HG03342 (cell line): ENCODE measurements around the gene AP1B1.

ENCODE experiments used
- ATAC-seq: cut with Tn5 transposase; IDR thresholded peaks from one replicate; pipeline ENCODE4 v1.9.1; 2021; ENCODE audit warnings: mild to moderate bottlenecking, moderate library complexity; ENCODE audit not compliant: unreplicated experiment

AP1B1 gene

DNA sequence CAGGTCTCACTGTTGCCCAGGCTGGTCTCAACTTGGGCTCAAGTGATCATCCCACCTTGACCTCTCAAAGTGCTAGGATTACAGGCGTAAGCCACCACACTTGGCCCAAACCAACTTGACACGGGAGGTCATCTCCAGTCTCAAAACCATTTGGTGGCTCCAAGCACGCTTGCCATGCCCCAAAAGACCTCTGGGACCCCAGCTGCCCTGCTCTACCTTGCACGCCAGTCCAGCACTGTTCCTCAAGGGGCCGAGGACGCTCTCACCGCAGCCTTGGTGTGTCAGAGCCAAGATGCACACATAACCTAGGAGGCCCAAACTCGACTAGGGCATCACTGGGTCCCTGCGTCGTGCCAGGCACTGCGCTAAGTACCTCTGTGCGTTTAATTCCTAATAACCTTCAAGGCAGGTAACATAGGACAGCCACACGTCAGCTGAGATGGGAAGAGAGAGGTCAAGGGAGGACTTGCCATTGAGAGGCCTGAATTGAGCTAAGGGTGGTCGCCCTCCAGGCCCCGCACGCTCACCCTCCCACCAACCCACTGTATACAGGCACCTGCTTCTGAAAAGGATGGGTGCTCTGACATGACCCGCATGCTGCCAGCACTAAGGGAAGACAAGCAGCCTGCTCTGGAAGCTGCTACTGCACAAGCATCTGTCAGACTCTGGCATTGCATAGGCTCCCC, 86.5 kb downstream of the AP1B1 start:
- no peak for ATAC-seq

DNA sequence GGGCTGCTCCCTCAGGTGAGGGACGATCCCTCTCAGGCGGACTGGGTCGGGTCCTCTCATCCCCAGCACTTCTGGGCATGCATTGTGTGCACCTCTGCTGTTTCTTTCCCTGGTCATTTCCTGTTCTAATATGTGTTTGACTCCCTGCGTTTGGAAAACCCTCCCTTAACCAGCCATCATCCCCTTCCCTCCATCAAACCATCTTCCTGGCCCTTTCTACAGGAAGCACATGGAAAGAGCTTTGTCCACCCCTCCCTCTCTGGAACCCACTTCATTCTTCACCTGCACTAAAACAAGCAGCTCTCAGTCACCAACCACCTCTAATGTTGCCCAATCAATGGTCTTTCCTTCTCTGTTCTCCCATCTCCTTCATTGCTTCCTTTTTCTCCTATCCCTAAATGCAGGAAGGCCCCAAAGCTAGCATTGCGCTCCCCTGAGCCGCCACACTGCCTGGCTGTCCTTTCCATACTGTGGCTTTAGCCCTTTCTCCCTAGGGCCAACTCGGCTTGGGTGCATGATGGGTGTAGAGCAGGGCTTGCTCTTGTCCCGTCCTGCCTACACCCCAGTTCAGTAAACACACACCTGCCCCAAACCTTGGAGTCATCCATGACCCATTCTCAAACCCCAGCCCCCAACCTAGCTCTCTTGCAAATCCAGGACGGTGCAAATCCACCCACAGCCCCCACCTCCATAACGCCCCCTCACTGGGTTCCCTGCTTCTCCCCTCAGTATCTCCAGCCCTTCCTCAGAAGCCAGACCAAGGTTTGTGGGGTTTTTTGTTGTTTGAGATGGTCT, 87.4 kb downstream of the AP1B1 start:
- no peak for ATAC-seq

DNA sequence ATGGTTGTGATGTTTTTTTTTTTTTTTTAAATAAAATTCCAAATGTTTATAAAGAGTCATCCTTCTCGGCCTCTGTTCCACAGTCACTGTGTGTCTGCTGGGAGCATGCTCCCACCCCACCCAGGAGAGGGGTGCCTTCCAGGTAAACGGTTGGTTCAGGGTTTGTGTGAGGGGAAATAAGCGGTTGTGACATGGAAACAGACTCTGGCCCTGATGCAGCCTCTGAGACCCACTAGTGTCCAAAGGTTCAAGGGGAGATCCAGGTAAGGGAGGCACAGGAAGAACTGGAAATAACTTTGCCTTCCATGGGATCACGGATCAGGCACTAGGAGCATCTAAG, 87.9 kb downstream of the AP1B1 start:
- no peak for ATAC-seq

DNA sequence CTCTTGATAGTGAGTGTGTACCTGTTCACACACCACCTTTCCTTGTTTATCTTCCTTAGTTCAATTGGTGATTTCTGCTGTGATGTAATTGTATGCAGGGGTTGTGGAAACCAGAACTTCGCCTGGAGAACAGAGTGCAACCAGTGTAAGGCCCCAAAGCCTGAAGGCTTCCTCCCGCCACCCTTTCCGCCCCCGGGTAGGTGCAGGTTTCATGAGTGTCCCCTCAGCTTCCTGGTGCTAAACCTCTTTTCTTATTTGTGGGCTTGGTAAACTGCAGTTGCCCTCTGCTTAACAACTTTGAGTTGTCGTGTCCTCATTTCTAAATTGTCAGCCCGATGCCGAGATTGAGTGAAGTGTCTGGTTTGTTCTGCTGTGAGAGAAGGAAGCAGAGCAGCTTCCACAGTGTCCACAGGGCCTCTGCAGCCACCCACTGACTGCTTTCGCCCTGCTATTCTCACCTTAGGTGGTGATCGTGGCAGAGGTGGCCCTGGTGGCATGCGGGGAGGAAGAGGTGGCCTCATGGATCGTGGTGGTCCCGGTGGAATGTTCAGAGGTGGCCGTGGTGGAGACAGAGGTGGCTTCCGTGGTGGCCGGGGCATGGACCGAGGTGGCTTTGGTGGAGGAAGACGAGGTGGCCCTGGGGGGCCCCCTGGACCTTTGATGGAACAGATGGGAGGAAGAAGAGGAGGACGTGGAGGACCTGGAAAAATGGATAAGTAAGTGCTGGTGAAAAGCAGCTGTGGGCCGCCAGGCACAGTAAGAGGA, 89.1 kb downstream of the AP1B1 start:
- no peak for ATAC-seq

DNA sequence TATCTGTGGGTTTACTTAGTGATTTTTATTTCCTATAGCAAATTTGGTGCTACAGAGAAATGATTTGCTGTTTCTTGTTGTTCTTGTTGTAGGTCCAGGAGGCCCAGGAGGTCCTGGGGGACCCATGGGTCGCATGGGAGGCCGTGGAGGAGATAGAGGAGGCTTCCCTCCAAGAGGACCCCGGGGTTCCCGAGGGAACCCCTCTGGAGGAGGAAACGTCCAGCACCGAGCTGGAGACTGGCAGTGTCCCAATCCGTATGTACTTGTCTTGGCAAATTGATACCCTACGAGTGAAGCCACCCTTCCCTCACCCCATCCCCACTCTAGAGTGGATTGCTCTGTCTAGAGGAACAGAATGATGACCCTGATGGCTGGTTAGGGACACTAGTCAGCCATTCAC, 89.7 kb downstream of the AP1B1 start:
- ATAC-seq = no peak

DNA sequence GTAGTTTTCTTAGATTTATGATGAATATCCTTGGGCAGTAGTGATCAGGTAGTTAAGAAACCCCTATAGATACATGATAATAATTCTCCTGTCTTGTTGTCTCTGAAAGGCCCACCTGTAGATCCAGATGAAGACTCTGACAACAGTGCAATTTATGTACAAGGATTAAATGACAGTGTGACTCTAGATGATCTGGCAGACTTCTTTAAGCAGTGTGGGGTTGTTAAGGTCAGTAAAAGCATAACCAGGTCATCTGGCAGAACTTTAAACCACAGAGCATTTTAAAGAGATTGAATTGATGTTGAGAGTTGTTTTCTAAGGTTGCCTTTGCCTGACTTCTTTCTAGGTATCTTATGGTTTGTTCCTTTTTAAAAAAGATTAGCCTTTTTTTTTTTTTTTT, 96.0 kb downstream of the AP1B1 start:
- ATAC-seq = no peak

DNA sequence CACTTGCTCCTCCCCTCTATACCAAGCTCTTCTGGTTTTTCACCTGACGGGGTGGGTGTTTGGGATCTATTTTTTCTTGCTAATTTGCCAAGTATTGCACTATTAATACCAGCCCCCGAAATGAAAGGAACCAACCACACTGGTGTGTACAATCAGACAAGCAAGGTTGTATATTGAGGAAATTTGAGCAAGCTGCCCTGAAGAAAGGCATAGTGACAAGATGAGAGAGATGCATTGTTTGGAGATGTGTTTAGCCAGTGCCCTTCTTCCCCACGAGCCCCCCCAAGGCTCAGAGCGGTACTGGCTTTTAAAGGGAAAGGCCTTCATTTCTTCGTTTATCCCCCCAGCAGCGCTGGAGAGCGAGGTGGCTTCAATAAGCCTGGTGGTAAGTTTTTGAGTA, 97.2 kb downstream of the AP1B1 start:
- ATAC-seq = no peak

DNA sequence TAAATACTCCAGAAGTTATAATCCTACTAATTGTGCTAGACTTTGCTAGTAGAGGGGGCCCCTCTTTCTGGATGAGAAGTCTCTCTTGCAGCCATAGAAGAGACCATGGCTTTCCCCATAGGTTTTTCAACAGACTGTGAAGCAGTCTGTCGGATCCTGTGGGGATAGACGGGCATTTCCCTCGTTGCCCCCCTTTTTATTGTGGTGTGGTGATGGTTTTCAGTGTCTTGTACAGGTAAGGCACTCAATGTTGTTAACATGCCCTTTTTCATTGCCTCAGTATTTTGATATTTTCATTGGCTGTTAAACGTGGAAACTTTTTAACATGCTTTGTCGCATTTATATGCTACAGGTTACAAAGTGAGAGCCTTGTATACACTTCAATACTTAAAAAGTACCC, 98.3 kb downstream of the AP1B1 start:
- ATAC-seq = no peak

DNA sequence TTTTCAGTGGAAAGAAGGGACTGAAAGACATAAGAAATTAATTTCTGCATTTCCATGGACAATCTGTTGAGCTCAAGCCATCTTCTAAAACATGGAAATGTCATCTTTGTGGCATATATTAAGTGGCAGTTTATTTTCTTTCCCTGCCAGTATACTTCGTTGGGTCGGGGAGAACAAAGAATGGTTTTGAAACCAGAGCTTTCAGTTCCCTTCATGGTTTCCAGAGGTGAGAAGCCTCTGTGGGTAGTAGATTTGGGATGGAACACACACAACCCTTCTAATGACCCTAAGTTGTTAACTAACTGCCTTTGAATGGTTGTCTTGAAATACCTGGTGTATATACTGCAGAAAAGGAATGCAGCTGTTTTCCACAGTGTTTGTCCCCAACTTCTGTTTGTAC, 99.5 kb downstream of the AP1B1 start:
- no peak for ATAC-seq

DNA sequence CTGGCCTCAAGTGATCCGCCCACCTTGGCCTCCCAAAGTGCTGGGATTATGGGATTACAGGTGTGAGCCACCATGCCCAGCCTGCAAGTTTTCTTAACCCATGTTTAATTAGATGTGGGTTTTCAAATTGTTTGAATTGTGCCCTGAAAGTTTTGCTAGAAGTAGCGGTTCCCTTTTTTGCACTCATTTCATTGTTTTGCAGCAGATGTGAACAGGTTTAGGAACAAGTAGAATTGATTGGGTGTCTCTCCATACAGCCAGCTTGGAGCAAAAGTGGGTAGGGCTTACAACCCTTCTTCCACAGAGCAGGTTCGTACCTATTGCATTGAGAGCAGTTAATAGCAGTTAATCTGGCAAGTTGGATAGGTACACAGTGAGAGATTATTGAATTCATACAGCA, 104.2 kb downstream of the AP1B1 start:
- no peak for ATAC-seq

DNA sequence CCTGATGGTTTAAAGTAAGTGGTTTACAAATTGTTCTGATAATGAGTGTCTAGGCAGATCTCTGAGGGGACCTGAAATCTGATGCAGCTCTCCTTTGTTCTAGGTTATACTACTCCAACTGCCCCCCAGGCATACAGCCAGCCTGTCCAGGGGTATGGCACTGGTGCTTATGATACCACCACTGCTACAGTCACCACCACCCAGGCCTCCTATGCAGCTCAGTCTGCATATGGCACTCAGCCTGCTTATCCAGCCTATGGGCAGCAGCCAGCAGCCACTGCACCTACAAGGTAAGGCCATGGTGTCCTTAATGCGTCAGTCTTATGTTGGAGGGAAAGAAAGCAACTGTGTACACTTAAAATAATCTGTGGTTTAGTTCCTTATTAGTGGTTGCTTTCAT, 110.4 kb downstream of the AP1B1 start:
- no peak for ATAC-seq
